Activated CD4-positive, alpha-beta T cell treated with anti-CD3 and anti-CD28 coated beads, Interleukin-2, amount 50 U/mL, for 16 hours (primary cell): ENCODE results near the gene TXNRD3.

ENCODE experiments used
- DNase-seq: peaks from one replicate; pipeline ENCODE4 v3.0.0-alpha.2; 2020

TXNRD3 gene

DNA sequence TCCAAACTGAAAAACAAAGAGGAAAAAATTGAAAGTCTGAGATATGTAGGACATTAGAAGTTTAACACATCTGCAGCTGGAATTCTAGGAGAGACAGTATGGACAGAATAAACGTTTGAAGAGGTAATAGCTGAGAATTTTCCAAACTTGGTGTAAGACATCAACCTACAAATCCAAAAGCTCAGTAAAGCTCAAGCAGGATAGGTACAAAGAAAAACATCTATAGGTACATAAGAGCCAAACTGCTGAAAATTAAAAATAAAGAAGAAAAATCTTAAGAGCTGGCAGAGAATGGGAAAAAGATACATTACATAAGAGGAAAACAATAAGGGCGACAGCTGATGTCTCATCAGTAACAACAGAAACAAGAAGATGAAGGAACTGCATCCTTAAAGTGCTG is 73.4 kb downstream of the TXNRD3 start:
- DNase-seq: no peak

DNA sequence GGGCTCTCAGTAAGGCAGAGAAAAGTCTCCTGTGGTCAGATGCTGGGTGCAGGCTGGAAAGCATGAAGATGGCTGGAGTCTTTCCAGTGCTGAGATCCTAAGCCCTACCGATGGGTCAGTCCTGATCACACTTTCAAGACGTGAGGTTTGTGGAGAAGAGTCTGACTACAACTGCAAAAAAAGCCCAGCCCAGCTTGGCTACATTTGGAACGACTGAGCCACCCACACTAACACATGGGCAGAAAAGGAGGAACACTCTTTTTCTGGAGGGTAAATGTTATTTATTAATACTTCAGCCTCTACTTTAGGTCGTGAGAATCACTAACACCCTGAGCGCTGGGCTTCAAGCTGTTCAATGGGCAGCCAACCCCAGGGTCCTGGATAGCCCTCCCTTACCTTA is 74.2 kb downstream of the TXNRD3 start:
- DNase-seq: no peak

DNA sequence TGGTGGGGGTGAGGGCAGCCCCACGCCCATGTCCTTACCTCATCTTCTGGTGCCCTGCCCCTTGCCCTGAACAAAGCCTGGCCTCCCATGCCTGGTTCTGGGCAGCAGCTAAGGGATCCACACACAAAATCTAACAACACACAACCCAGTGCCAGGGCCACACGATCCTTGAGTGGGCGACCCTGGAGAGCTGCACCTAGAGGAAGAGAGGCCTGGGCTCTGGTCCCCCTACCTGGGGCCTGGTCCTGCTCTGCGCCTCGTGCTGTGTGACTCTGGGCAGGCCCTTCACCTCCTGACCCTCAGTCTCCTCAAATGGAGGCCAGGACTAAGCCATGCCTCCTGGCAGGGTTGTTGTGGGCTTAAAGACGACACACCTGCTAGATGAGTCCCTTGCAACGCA is 76.2 kb downstream of the TXNRD3 start:
- no peak for DNase-seq

DNA sequence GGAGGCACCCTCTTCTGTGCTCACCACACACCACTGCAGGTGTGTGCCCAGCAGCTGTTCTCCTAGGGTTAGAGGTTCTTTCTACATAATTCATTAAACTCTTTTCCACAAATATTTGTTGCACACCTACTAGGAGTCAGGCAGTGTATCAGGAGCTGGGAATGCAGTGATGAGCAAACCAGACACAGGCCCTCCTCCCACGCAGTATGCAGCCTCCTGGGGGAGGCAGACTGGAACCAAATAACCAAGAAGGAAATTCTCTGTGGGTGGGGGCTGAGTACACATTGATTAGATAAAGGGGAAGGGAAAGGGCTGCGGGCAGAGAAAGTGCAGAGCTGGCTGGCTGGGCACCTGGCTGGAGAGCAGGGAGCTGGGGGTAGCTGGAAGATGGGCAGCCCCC is 77.7 kb downstream of the TXNRD3 start:
- DNase-seq: no peak

DNA sequence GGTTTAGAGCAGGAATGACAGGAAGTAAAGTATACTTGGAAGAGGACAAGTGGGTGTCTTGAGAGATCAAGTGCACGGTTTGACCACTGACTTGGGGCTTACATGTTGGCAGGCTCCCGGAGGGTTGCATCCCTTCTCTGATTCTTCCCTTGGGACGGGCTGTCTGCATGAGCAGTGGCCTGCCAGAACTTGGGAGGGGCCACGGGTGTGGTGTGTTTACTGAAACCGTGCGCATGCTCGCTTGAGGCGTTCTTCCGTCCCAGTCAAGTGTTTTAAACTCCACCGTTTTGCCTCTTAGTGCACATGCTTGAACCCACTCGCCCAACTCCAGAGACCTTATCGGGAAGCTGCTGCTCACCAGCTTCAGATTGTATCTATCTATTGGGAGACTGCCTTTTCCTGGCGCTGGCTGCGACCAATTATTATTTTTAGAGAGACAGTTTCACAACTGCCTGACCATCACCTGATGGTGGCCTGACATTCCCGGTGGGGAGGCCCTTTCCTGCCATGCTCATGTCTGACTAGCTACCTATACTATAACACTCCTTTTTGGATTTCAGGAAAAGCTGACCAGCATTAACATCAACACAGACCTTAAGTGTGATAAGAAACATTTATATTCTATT is 81.3 kb downstream of the TXNRD3 start:
- no peak for DNase-seq

DNA sequence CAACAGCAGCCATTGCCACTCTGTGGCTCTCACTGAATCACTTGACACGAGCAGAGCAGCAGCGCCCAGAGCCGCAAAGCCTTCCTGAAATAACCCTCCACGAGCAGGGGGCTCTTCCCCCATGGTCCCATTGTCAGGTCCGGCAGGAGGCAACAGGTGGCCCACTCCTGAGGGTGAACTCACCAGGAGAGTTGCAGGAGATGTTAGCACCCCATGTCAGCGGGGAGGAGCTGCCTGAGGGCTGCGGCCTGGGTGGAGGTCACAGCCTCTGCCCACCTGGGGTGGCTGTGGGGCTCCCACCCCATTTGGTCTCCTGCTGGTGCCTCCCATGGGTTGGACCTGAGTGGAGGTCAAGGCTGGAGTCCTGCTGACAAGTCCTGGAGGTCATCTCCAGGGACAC is 83.8 kb downstream of the TXNRD3 start:
- no peak for DNase-seq

DNA sequence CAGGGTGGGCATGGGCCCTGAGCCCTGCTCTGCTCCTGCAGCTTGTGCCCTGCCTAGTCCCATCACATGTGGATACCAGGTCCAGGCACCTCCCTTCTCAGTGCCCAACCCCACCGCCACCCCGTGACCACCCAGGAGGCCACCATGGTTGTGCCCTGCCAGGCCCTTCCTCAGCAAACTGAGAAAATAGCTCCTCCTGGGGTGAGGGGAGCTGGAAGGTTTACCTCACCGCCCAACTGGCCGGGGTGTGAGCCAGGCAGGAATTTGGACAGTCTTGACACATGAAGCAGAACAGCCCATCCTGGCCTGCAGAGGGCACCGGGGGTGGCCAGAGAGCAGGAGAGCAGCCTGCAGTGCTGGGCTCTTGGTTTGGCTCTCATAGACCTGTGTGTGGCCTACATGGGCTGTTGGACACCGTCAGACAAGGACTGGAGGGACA is 84.8 kb downstream of the TXNRD3 start:
- no peak for DNase-seq

DNA sequence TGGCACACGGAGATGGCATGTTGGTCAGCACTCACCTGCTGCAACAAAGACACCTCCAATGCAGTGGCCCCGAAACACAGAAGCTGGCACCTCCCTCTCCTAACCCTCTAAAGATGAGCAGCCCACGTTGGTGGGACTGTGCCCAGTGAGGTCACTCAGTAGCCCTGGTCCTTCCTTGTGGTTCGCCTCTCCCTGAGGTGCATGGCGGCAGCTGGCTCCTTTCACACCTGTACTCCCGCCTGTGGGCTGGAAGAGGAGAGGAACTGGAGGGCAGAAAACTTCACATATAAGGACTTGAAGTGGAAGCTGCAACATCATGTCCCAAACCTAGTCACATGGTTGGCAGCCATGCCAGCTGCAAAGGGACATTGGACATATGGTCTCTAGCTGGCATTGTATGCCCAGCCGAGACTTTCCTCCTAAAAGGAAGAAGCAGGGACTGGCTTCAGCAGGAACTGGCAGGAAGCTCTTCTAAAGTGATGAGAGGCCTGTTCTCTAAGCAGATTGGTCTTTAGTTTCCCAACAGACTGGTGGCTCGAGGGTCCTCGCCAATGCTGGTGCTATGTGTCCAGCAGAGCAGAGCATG is 85.4 kb downstream of the TXNRD3 start:
- DNase-seq: no peak

DNA sequence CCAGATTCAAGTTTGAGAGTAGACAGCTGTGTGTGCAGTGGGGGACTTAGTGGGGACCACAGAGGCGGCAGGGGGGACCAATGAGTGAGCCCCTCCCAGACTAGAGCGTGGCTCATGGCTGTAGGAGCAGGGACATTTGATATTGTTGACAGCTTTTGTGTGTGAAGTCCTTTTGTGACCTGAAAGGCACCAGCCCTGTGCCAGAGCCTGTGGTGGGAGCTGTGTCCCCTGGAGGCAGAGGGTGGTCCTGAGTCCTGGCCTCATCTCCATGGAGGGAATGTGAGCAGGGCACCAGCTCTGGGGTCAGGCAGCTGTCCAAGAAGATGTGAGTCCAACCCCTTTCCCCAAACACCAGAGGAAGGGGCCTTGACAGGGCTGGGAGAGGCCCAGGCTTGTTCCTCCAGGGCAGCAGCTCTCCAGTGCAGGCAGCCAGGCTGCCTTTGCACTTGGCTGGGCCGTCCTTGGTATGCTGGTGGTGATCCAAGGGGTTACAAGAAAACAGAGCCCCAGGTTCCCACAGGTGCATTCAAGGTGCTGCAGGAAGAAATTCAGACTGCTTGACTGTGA is 86.1 kb downstream of the TXNRD3 start:
- no peak for DNase-seq

DNA sequence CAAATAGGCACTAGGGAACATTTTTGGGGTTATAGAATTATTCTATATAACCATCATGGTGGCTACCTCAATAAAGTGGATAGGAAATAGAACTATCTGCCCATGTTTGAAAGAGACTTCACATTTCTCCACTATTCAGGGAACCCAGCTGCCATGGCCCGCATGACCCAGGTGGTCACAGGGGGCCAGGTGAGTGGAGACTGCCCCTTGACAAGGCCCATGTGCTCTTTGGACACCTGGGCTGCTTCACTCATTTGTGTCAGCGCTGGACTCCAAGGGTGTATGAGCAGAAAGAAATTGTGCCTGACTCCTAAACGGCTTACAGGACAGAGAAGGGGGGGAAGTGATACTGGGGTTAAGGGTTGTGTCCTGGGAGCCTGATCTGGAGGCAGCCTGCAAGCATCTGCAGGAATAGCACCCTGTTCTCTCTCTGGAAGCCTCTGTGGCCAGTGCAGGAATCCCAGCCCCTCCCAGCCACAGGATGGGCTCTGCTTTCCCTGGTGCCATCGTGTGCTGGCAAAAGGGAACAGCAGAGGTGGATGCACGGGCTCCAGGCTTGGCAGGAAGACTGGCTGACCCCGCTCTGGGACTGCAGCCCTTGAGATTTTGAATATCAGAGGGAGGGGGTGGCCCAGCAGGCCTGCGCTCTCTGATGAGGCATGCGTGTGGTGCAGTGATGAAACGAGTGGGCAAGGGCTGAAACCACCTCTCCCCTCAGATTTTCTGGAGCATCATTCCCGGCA is 87.1 kb downstream of the TXNRD3 start:
- no peak for DNase-seq

DNA sequence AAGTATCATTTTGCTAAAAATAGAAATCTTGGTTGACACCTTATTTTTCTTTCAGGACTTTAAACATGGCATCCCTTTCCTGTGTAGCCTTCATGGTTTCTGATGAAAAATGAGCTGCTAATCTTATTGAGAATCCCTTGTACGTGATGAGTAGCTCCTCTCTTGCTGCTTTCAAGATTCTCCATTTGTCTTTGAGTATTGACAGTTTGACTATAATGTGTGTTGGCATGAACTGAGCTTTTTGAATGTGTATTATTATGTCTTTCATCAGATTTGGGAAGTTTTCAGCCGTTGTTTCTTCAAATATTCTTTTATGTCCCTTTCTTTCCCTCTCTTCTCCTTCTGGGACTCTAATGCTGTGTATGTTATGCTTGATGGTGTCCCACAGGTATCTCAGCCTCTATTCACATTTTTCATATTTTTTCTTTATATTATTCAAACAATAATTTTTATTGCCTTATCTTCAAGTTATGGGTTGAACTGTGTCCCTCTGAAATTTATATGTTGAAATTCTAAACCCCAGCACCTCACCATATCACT is 92.1 kb downstream of the TXNRD3 start:
- no peak for DNase-seq

DNA sequence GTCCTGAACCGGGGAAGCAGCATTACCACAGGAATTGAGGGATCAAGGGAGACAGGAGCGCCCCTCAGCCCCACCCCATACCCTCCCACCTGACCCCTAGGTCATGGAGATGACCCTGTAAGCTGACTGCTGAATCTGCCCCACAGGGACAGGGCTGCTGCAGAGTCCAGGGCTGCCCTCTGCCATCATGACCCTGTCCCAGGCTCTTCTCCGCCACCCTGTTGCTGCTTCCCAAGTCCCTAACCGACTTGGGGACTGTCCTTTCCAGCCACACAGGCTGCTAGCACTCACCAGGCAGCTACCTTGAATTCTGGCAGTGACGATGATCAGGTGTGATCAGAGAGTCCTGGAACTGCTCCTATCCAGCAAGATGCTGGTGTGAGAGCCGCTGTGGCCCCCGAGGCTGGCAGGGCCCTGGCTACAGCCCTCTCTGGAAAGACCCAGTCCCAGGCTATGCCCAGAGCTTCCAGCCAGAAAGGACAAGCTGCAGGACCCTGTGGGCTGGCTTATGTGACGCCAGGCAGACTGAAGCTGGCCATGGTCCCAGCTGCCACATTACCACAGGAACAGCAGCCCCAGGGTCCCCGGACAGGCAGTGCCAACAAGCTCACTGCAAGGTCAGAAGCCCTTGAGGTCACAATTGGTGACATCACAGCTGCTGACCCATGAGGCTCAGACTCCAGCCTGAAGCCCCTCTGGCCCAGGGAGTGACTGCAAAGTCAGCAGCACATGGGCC is 96.4 kb downstream of the TXNRD3 start, which contains the start of gene C3orf22:
C3orf22 (minus strand) TSS at position 597 of the 736 bp plus-strand sequence. CDS start 5,542 bp downstream, outside the sequence.
- DNase-seq: no peak

DNA sequence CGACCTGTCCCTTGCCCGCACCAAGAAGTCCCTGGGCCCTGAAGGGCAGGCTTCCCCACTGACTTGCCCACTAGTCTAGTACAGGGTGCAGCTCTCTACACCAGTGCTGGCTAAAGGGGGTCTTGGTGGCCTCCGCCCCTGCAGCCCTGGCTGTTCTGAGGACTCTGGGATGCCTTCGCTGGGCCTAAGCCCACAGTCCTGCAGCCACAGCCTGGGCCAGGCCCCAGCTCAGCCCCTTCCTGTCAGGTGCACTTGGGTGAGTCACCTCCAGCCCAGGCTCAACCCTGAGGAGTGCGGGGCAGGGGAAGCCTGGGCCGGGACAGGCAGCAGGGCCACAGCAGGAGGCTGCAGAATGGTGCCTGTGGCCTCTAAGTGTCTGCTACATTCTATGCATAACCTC is 97.2 kb downstream of the TXNRD3 start:
- DNase-seq: no peak

DNA sequence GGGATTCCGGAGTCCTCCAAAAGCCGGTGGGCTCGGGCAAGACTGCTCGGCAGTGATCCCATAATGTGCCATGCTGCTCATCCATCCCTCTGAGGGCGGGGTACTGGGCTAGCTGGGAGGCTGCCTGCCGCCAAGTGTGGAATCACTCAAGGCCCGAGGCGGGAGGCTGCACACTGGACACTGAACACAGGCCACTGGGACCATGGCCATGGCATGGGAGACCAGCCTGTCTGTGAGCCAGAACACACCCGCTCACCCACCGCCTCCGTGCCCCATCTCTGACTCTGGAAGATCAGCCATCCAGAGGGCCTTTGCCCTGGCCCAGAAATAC is 97.5 kb downstream of the TXNRD3 start:
- no peak for DNase-seq
